ENCODE results near the gene PARL. TPM values are rescaled to one million over a fixed set of nuclear protein-coding genes. Genes with fewer than 3 reads are reported as not detected.

Gene PARL
- total and polyA plus RNA-seq, 10 donors: 34.5 to 119 (median 56.5) TPM

GRCh38 chr3:183809270-183809669, 75.4 kb downstream of the PARL start:
- Histone ChIP-seq H3K36me3 (peaks cover 5 to 92% (median 73%) of the 10 kb centered on the region in 6 donors), H3K27ac (no peak overlapping the region), H3K27me3 (replicated peaks in 1 of 7) (no peaks in the 10 kb centered on the region), H3K9me3 (no peaks in the 10 kb centered on the region), H3K4me3 (no peak overlapping the region), H3K4me1 (no peaks in the 10 kb centered on the region)
- intact Hi-C loops (cut with DNase I; ENCODE audit: low total_unique reads): no loop called here
- TF ChIP-seq CTCF (IDR thresholded peaks at IDR 0.05 in 8 of 11, conservative IDR thresholded peaks at IDR 0.05 in 3 of 11): no peak
- no peak for TF ChIP-seq POLR2AphosphoS5 (IDR thresholded peaks at IDR 0.05)
- no peak for TF ChIP-seq POLR2A (IDR thresholded peaks at IDR 0.05)
- no peak for DNase-seq
- 89 to 97% (median 95%) methylated on average over 5 of the region's 5 CpGs for WGBS, 5 donors

- 93 to 97% (median 96%) methylated on average over 11 of the region's 11 CpGs for WGBS, 5 donors
These were observed 76.3 kb downstream of the PARL start for GRCh38 chr3:183808355-183808754.

GRCh38 chr3:183807881-183808280, 76.8 kb downstream of the PARL start:
- Histone ChIP-seq H3K4me1 (no peaks in the 10 kb centered on the region), H3K36me3 (peaks cover 5 to 100% (median 85%) of the 10 kb centered on the region in 6 donors), H3K4me3 (no peak overlapping the region), H3K27ac (no peak overlapping the region), H3K27me3 (replicated peaks in 1 of 7) (no peaks in the 10 kb centered on the region), H3K9me3 (no peaks in the 10 kb centered on the region)
- DNase-seq: peak; percentile 54
- TF ChIP-seq POLR2AphosphoS5 (IDR thresholded peaks at IDR 0.05): no peak
- no peak for TF ChIP-seq CTCF (IDR thresholded peaks at IDR 0.05 in 8 of 11, conservative IDR thresholded peaks at IDR 0.05 in 3 of 11)
- no peak for TF ChIP-seq POLR2A (IDR thresholded peaks at IDR 0.05)
- intact Hi-C loops (cut with DNase I; ENCODE audit: low total_unique reads): no loop called here
- 93 to 97% (median 96%) methylated on average over 12 of the region's 12 CpGs for WGBS, 5 donors

More at GRCh38 chr3:183808355-183808754, 76.3 kb downstream of the PARL start:
- H3K4me3 ChIP-seq: no peak overlapping the region
- no peak overlapping the region for H3K27ac ChIP-seq
- H3K9me3 ChIP-seq: no peaks in the 10 kb centered on the region
- H3K27me3 ChIP-seq (replicated peaks in 1 of 7): no peaks in the 10 kb centered on the region
- TF ChIP-seq CTCF (IDR thresholded peaks at IDR 0.05 in 8 of 11, conservative IDR thresholded peaks at IDR 0.05 in 3 of 11) (no peak), POLR2A (IDR thresholded peaks at IDR 0.05) (no peak), POLR2AphosphoS5 (IDR thresholded peaks at IDR 0.05) (no peak)
- H3K4me1 ChIP-seq: no peaks in the 10 kb centered on the region
- peaks cover 5 to 100% (median 81%) of the 10 kb centered on the region in 6 donors for H3K36me3 ChIP-seq
- DNase-seq: no peak
- intact Hi-C loops (cut with DNase I; ENCODE audit: low total_unique reads): no loop called here

GRCh38 chr3:183807209-183807728, 77.4 kb downstream of the PARL start:
- Histone ChIP-seq H3K9me3 (no peaks in the 10 kb centered on the region), H3K27me3 (replicated peaks in 1 of 7) (no peaks in the 10 kb centered on the region), H3K36me3 (peaks cover 5 to 100% (median 91%) of the 10 kb centered on the region in 6 donors), H3K4me1 (no peaks in the 10 kb centered on the region), H3K27ac (no peak overlapping the region), H3K4me3 (no peak overlapping the region)
- intact Hi-C loops (cut with DNase I; ENCODE audit: low total_unique reads): no loop called here
- TF ChIP-seq POLR2A (IDR thresholded peaks at IDR 0.05) (no peak), POLR2AphosphoS5 (IDR thresholded peaks at IDR 0.05) (no peak), CTCF (IDR thresholded peaks at IDR 0.05 in 8 of 11, conservative IDR thresholded peaks at IDR 0.05 in 3 of 11) (no peak)
- 91 to 96% (median 94%) methylated on average over 12 of the region's 12 CpGs for WGBS, 5 donors
- DNase-seq: peak; percentile 29

Measured in spleen (tissue), 11 donors.